OCI-LY1 (cell line): Measurements from ENCODE around the gene PI4KA.

Experiments used
- EZH2 ChIP-seq: fragments of 200-600 bp; sonication (generic), shearing (Covaris generic); IDR thresholded peaks from 2 replicates; pipeline ENCODE4 v1.8.0; 2017; ENCODE audit warnings: borderline replicate concordance, mixed run types, mild to moderate bottlenecking, antibody characterized with exemption, low read length, moderate library complexity, mixed read lengths
- TF ChIP-seq, protein P1 (sequence below): fragments of 200-600 bp; sonication (generic), shearing (Covaris generic); IDR thresholded peaks from 2 replicates; pipeline ENCODE4 v1.5.1; 2017; ENCODE audit warnings: mild to moderate bottlenecking, antibody characterized with exemption, low read length, moderate library complexity, mixed read lengths

GRCh38 chr22:20672082-20672424 lies 186.6 kb downstream of the PI4KA start:
- TF ChIP-seq, protein P1, sequence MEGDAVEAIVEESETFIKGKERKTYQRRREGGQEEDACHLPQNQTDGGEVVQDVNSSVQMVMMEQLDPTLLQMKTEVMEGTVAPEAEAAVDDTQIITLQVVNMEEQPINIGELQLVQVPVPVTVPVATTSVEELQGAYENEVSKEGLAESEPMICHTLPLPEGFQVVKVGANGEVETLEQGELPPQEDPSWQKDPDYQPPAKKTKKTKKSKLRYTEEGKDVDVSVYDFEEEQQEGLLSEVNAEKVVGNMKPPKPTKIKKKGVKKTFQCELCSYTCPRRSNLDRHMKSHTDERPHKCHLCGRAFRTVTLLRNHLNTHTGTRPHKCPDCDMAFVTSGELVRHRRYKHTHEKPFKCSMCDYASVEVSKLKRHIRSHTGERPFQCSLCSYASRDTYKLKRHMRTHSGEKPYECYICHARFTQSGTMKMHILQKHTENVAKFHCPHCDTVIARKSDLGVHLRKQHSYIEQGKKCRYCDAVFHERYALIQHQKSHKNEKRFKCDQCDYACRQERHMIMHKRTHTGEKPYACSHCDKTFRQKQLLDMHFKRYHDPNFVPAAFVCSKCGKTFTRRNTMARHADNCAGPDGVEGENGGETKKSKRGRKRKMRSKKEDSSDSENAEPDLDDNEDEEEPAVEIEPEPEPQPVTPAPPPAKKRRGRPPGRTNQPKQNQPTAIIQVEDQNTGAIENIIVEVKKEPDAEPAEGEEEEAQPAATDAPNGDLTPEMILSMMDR, result no peak
- no peak for TF ChIP-seq EZH2
